ENCODE data around the gene BCAS3. TPM values are rescaled to one million over a fixed set of nuclear protein-coding genes. Genes with fewer than 3 reads are reported as not detected.

Gene BCAS3
- total RNA-seq, 3 donors from 2014 or later = 21.6 to 33.4 (median 32.1) TPM

- Histone ChIP-seq H3K4me3 (no peak overlapping the region), H3K9me3 (no peaks in the 10 kb centered on the region), H3K36me3 (ENCODE audit: low read depth) (no peaks in the 10 kb centered on the region), H3K4me1 (ENCODE audit: low read depth) (no peaks in the 10 kb centered on the region)
- DNase-seq = peak in 1 of 3 donors; percentile 29
- no peak for TF ChIP-seq CTCF (IDR thresholded peaks at IDR 0.05)
- no peak for ATAC-seq
- intact Hi-C loops (cut with DNase I, micrococcal nuclease) = no loop called here
Measured at GRCh38 chr17:61387511-61388305, 710.1 kb downstream of the BCAS3 start.

GRCh38 chr17:61388561-61389356 is 711.1 kb downstream of the BCAS3 start:
- ATAC-seq (no peak), DNase-seq (peak in 1 of 3 donors; percentile 35)
- H3K4me3 ChIP-seq = no peak overlapping the region
- intact Hi-C loops (cut with DNase I, micrococcal nuclease) = no loop called here
- TF ChIP-seq CTCF (IDR thresholded peaks at IDR 0.05) = no peak
- no peaks in the 10 kb centered on the region for H3K9me3 ChIP-seq
- H3K4me1 ChIP-seq (ENCODE audit: low read depth) = no peaks in the 10 kb centered on the region
- no peaks in the 10 kb centered on the region for H3K36me3 ChIP-seq (ENCODE audit: low read depth)

GRCh38 chr17:61389670-61390478 is 712.2 kb downstream of the BCAS3 start:
- peak; percentile 58 for ATAC-seq
- no peaks in the 10 kb centered on the region for H3K9me3 ChIP-seq
- no peaks in the 10 kb centered on the region for H3K36me3 ChIP-seq (ENCODE audit: low read depth)
- TF ChIP-seq CTCF (IDR thresholded peaks at IDR 0.05) = peak; percentile 54
- peak in 2 of 3 donors; percentile 25 to 55 for DNase-seq
- no peaks in the 10 kb centered on the region for H3K4me1 ChIP-seq (ENCODE audit: low read depth)
- H3K4me3 ChIP-seq = no peak overlapping the region
- intact Hi-C loops (cut with DNase I, micrococcal nuclease) = loop anchor here in 1 of 2 donors (10.0 kb wide), 1 partner anchor 395 kb away; no protein-coding TSS in a partner anchor

- no peak for ATAC-seq
- no peak for TF ChIP-seq CTCF (IDR thresholded peaks at IDR 0.05)
- no peaks in the 10 kb centered on the region for H3K36me3 ChIP-seq (ENCODE audit: low read depth)
- no peaks in the 10 kb centered on the region for H3K4me1 ChIP-seq (ENCODE audit: low read depth)
- no peak for DNase-seq
- no peak overlapping the region for H3K4me3 ChIP-seq
- H3K9me3 ChIP-seq = no peaks in the 10 kb centered on the region
- intact Hi-C loops (cut with DNase I, micrococcal nuclease) = loop anchor here in 1 of 2 donors (10.0 kb wide), 1 partner anchor 396 kb away; no protein-coding TSS in a partner anchor
Measured at GRCh38 chr17:61390479-61390791, 712.8 kb downstream of the BCAS3 start.

- Histone ChIP-seq H3K4me3 (no peak overlapping the region), H3K4me1 (ENCODE audit: low read depth) (peaks cover 4% of the 10 kb centered on the region), H3K36me3 (ENCODE audit: low read depth) (no peaks in the 10 kb centered on the region), H3K9me3 (no peaks in the 10 kb centered on the region)
- DNase-seq = no peak
- ATAC-seq = no peak
- no peak for TF ChIP-seq CTCF (IDR thresholded peaks at IDR 0.05)
- intact Hi-C loops (cut with DNase I, micrococcal nuclease) = loop anchor here in 1 of 2 donors (10.0 kb wide), 1 partner anchor 397 kb away; no protein-coding TSS in a partner anchor
Measured at GRCh38 chr17:61391595-61392291, 714.1 kb downstream of the BCAS3 start.

Measured in mucosa of descending colon (tissue), 3 donors.